Urothelium cell line (cell line): ENCODE measurements around the gene OR2AG2.
A peak's percentile ranks its signal among the peaks of the same experiment; 100 is the strongest.
"Not testable (repeated sequence)": the region's sequence is repeated elsewhere in the genome, so short reads cannot be mapped to it uniquely, and the experiment has no call there.

ENCODE experiments used
- DNase-seq: peaks from one replicate; pipeline ENCODE4 v3.0.0; 2011; ENCODE audit warnings: low spot score, mixed read lengths
- FAIRE-seq: peaks from 2 replicates; lab custom pipeline; 2011; peaks lifted over from hg19 to GRCh38; lab: Jason Lieb, UNC

Gene OR2AG2

GRCh38 chr11:6771926-6772893 is at the start of gene OR2AG2:
OR2AG2 (minus strand) TSS chr11:6771976; CDS start chr11:6768957, 3,019 bp downstream.
- FAIRE-seq (no peak), DNase-seq (no peak)

DNA sequence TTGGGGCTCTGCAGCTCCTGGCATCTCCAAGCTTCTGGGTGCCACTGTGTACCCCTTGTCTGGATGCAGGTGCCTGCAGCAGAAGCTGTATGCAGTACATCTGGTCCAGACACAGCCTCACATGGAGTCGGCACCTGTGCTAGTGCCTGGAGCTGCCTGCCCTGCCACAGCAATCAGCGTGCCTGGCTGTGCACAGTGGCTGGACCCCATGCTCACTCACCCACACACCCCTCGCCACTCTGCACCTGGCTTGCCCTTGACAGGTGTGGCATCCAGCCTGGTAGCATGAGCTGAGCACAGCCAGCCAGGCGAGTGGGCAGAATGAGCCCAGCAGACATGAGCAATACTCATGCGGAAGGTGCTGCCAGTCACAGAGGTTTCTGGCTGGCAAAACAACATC is 47.2 kb upstream of the OR2AG2 start:
- FAIRE-seq (no peak), DNase-seq (no peak)

GRCh38 chr11:6817694-6818093 is 45.9 kb upstream of the OR2AG2 start:
- FAIRE-seq (no peak), DNase-seq (no peak)

DNA sequence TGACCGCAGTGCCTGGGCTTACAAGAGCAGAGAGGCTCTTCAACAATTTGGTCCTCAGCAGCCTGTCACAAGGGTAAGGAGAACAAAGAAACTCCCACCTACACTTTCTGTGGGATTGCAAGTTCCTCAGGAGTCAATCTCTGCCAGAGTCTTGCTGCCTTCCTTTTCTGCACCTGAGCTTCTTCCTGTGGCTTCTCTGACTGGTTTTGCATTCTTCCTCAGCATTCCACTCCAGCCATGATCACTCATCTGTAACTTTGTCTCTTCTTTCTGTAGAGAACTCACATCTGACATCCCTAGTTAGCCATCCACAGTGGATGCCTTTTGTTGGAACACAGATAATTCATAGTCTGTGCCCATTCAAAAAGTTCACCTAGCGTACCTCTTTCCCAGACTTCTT is 41.9 kb upstream of the OR2AG2 start:
- DNase-seq (no peak), FAIRE-seq (no peak)

DNA sequence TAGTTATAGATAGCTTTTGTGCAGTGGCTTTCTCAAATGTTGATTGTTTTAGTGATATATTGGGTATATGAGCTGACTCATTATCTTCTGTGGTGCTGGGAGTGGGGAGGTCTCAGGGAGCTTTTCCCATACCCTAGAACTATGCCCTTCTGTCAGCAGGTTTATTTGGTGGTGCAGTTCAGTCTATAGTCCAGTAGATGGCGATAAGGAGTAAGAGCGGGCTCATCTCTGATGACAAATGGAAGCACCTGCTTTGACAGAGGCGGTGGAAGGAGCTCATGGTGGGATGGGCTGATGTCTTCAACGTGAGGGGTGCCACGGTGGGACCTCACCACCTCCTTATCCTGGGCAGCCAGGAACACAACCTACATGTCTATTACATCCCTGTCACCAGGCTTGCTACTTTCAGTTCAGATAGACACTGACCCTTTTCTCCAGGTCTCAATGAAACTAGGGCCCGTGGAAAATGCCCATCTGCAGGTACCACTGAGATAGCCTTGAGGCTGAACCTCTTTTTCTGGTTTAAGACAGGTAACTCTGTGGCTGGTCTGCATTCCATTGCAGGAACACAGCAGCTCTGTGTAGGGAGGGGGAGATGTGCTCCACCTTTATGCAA is 40.7 kb upstream of the OR2AG2 start:
- DNase-seq = peak; percentile 59
- no peak for FAIRE-seq

GRCh38 chr11:6801075-6801474 is 29.3 kb upstream of the OR2AG2 start:
- not testable (repeated sequence) for DNase-seq, FAIRE-seq

- FAIRE-seq (no peak), DNase-seq (peak; percentile 11)
Observed at GRCh38 chr11:6799402-6799801, 27.6 kb upstream of the OR2AG2 start, which contains the start of gene OR6A2. OR6A2 (minus strand) TSS chr11:6799689; CDS start chr11:6795708, 3,981 bp downstream.

- FAIRE-seq = peak; percentile 40
- no peak for DNase-seq
Observed at GRCh38 chr11:6794639-6795038, 22.9 kb upstream of the OR2AG2 start.

- FAIRE-seq = no peak
- no peak for DNase-seq
Observed at GRCh38 chr11:6790546-6790945, 18.8 kb upstream of the OR2AG2 start.

DNA sequence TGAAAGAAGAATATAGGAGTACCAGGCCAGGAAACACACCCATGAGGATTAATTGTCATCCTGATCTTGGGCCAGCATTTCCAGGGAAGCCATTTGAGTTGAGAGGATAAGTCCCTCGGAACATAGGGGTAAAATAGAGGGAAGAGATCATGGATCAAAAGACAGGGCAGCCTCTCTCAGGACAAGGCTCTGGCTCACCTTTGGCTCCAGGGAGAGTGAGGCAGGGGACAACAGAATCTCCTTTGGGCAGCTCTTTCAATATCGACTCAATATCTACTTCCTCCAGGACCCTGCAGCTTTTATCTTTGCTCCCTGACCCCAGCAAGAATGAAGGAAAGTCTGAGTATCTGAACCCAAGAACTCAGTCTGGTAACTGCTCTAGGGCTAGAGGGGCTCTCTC is 10.9 kb upstream of the OR2AG2 start, which contains the start of gene OR2AG1:
Gene OR2AG1, plus strand, starts transcription at position 301 of the 400 bp plus-strand sequence. CDS start 2,018 bp downstream, outside the sequence.
- DNase-seq = no peak
- FAIRE-seq = no peak

GRCh38 chr11:6780829-6781228 is 9.1 kb upstream of the OR2AG2 start:
- FAIRE-seq (no peak), DNase-seq (no peak)

DNA sequence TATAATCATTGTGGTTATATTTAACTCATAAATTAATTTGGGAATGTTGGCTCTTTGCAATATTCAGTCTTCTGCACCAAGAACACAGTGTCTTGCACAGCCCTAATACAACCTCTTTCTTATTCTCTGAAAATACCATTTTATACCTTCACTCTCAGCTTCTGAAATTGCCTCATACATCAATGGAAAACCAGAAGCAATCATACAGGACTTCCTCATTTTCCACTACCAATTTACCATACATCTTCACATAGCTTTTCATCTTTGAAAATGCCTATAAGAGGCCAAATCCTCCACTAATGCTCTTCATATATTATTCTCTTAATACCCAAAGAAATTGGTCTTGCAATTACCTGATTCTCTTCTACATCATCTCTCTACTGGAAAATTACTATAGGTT is 6.7 kb upstream of the OR2AG2 start:
- FAIRE-seq = no peak
- DNase-seq = no peak

- FAIRE-seq (no peak), DNase-seq (peak; percentile 57)
Observed at GRCh38 chr11:6757373-6757967, 14.3 kb downstream of the OR2AG2 start.

- FAIRE-seq = no peak
- no peak for DNase-seq
Observed at GRCh38 chr11:6755953-6756347, 15.8 kb downstream of the OR2AG2 start.

DNA sequence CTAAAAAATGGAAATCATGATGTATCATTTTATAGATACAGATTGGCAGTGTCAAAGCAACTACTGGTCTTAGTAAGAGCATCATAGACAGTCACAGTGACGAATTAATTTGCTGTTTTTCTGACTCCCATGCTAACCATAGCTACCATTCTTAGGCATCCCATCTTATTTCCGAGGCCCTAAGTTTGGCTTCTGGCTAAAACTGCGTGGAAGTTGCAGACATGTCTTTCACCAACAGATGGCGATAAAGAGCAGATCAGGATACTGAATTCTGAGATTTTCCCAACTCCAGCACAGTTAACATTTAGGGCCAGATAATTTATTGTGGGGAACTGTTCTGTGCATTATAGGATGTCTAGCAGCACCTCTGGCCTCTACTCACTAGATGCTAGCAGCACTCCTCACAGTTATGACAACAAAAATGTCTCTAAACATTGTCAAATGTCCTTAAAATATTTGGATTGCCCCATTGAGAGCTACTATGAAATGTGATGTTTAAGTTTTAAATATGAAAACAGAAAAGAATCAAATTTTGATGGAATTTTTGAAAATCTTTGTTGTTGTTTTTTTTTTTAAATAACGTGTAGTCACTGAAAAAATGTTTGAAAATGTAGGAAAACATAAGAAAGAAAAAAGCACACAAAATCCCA is 16.3 kb downstream of the OR2AG2 start:
- FAIRE-seq (no peak), DNase-seq (peak; percentile 64)

DNA sequence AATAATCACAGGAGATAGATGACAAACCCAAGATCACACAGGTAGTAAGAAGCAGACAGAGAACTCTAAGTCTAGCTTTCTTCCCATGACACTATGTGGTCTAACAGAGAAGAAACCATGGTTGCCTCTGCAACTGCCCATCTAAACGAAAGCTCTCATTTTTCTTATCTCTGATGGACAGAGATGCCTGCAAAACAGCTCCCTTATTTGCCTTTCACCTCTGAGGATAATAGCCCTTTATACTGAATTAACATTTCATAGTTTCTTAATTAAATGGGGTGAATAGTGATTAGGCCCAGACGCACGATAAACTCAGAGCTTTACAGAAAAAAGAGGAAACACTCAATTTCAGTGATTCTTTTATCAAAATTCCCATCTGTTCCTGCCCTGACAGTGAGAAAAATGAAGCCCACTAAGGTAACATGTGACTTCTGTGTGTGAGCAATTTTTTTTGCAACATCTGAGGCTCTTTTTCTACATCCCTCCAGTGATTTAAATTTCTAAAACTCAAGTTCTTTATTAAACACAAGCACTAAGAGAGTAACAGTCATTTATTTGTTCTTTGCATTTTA is 24.6 kb downstream of the OR2AG2 start:
- DNase-seq (no peak), FAIRE-seq (no peak)

DNA sequence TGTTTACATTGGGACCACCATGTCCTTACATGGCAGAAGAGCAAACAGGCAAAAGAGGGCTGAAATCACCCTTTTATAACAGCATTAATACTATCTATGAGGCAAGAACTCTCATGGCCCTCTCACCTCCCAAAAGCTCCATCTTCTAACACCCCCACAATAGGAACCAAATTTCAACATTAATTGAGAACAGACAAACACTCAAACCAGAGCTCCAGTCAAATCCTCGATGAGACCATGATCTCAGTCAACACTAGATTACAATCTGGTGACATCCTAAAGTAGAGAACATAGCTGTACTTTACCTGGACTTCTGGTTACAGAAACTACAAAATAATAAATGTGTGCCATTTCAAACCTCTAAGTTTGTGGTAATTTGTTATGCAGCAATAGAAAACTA is 25.1 kb downstream of the OR2AG2 start:
- FAIRE-seq (no peak), DNase-seq (no peak)

DNA sequence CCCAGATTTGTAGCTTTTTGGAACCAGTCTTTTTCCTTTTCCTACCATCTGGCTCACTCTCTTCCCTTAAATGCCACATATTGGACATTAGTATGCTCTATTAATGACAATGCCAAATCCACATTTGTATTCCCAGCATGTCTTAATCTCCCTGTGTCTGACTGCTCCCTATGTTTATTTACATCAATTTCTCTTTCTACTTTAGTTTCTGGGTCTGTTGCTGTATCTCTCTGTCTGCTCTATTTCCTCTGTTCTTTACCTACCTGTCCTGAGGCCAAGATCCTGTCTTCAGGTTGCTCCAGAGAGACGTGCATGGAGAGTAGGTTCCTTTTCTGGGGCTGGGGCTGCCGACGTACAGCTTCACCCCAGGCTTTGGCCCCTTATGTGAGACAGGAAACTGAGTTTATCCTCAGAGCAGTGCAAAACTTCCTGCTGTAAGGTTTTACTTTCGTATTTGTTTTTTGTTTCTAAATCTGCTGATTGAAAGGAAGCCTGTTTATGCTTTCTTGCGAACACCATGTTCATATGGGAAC is 25.6 kb downstream of the OR2AG2 start:
- DNase-seq (no peak), FAIRE-seq (no peak)

GRCh38 chr11:6745465-6746015 is 26.2 kb downstream of the OR2AG2 start:
- no peak for DNase-seq
- FAIRE-seq = no peak

- DNase-seq (no peak), FAIRE-seq (no peak)
Observed at GRCh38 chr11:6745018-6745417, 26.8 kb downstream of the OR2AG2 start.
